HG03139 (cell line): ENCODE measurements around the gene ST3GAL5.
A peak's percentile ranks its signal among the peaks of the same experiment; 100 is the strongest.
"Not testable (repeated sequence)": the region's sequence is repeated elsewhere in the genome, so short reads cannot be mapped to it uniquely, and the experiment has no call there.

ENCODE experiments used
- ATAC-seq: cut with Tn5 transposase; IDR thresholded peaks from one replicate; pipeline ENCODE4 v1.9.1; 2021; ENCODE audit not compliant: unreplicated experiment

Gene ST3GAL5

DNA sequence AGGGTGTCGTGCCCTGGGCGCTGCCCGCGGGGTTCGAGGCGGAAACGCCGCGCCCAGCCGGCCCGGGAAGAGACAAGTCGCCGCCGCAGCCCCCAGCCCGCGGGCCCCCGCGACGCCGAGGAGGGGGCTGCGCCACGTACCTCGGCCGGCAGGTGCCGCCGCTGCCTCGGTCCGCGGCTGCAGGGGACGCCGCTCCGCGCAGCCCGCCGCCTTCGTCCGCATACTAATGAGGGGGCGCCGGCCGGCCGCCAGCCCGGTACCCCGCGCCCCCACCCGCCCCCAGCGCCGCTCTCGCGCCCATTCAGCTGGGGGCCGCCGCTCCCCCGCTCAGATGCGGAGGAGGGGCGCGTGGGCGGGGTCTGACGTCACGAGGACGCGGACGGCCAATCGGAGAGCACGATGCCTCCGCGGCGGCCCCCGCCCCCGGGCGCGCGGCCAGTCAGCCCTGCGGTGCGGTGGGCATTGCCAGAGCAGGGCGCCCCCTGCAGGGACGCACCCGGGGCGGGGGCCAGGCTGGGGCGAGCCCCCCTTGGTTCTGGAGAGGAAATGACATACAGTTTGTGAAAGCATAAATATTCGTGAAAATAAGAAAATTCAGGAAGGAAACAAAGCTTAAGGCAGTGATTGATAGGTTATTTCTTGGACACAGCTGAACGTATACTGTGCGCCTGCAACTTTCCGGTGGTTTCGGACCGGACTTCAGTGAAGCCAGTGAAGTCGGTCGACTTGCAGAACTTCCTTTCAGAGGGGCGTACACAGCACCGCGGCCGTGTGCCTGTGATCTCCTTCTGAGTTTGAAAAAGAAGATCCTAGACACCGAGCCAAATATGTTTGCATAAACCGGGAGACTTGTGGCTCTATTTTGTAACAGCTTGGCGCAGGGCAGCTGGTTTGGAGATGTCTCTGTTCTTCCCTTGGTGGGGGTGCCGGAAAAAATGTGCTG, at the start of gene ST3GAL5:
ST3GAL5 (minus strand) TSS at position 307 of the 943 bp plus-strand sequence; CDS start at position 222, 85 bp downstream.
- peak; percentile 71 for ATAC-seq

DNA sequence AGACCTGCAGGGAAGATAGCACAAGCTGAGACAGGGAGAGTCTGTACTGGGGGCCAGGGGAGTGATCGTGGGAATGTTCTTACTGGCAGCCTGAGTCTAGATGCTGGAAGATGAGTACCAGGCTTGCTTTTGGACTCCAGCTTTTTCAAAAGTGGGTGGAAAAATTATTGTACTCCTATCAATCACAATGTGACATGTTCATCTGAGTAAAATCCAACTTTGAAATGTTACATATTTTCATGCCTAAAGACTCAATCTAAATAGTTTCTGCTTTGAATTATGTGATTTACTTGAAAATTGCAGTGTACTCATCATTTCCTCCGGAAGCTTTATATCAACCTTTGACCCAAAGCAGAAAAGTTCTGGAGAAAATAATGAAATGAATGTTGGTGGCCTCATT, 49.7 kb upstream of the ST3GAL5 start:
- no peak for ATAC-seq

DNA sequence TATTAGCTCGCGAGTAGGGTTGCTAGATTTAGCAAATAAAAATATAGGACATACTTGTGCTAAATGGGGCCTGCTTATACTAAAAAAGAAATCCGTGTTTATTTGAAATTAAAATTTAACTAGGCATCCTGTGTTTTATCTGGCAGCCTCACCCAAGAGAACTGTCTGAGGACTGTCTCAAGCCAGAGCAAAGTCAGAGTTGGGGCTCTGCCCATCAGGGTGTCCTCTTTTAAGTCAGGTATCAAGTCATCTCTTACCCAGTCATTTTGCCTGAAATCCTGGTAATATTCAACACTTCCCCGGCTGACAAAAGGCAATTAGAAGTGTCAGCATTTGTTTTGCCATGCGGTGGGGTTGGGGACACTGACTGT, 48.3 kb upstream of the ST3GAL5 start:
- ATAC-seq = no peak

DNA sequence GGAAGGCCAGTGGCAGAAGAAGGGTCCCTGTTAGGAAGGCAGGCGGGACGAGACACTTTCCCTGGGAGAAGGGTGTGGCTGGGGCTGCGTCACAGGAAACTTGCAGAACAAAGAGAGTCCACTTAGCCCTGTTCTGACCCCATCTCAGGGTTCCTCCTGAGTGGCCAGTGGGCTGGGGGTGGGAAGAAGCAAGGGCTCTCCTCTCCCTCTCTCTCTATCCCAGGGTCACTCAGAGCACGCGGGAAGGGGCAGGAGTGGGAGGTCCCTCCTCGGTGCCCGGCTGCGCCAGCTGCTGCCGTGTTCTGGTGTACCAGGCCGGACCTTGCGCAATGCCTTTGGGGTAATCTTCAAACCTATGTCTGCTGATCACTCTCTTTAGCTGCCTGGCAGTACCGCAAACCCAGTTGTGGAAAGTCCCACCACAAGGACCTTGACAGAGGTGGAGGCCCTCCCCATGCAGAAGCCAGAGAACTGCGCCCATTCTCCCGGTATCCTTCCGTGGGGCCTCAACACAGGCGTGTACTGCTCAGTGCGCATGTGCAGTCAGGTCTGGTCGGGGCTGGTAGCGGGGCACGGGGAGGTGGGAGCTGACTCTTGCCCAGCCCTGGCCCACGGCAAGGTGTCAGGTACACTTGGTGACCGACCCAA, 47.8 kb upstream of the ST3GAL5 start:
- ATAC-seq = no peak

DNA sequence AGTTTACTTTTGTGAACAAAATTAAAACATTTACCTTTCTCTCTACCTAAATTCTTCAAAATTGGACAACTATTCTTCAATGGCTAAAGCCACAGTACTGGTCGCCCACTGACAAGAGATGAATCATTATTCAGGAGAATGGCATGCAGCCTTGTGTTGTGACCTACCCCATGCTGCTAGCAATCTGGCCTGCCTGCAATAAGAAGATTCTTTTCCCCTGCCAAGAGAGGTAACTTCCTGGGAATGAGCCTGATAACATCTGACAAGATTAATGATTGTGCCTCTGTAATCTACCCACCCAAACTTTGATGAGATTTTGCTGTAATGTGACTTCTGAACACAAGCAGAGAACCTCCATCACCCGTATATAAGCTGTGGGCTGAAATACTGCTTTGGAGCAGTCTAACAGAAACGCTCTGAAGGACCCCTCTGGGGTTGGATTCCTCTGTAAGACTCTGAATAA, 47.0 kb upstream of the ST3GAL5 start:
- ATAC-seq = no peak

DNA sequence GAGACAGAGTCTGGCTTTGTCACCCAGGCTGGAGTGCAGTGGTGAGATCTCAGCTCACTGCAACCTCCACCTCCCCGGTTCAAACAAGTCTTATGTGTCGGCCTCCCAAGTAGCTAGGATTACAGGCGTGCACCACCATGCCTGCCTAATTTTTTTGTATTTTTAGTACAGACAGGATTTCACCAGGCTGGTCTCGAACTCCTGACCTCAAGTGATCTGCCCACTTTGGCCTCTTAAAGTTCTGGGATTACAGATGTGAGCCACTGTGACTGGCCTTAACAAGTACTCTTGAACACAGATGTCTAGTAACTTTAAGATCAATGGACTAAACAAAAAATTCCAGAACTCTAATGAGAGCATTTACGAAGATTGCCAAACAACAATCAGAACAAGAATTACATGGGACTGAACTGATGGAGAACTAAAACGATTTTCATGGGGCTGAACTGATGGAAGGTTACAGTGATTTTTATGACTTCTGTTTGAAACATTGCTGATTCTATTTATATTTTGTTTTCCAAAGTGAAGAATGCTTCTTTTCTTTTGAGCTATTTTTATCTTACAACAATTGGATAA, 46.5 kb upstream of the ST3GAL5 start:
- no peak for ATAC-seq

DNA sequence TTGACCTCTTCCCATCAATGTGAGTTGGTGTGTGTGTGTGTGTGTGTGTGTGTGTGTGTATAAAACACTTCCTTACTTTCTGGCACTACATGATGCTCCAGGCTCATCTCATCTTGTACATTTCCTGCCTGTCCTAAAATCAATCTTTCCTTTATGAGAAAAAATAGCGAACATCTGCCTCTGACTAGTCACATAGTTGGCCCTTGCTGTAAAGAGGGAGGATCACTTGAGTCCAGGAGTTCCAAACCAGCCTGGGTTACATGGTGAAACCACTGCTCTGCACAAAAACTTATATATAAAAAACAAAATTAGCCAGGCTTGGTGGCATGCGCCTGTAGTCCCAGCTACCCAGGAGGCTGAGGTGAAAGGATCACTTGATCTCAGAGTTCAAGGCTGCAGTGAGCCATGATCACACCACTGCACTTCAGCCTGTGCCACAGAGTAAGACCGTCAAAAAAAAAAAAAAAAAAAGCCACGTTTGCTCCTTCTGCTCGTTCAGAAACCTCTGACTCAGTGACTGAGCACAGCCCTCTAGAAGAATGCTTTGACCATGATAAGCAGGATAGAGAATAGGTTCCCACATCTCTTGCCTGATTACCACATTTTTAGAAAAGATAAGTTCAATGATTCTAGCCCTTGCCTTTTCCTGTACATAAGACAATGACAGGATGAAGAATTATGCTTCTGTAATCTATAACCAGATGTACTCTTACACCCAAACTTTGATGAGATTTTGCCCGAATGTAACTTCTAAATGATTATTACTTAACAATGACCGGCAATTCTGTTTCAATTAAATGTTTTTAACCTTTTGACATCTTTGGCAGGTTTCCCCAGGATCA, 45.2 kb upstream of the ST3GAL5 start:
- ATAC-seq = no peak

DNA sequence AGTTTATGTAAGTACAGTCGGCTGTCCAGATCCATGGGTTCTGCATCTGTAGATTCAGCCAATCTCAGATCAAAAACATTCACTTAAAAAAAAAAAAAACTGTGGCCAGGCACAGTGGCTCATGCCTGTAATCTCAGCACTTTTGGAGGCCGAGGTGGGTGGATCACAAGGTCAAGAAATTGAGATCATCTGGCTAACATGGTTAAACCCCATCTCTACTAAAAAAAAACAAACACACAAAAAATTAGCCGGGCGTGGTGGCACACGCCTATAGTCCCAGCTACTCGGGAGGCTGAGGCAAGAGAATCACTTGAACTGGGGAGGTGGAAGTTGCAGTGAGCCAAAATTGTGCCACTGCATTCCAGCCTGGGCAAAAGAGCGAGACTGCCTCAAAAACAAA, 42.4 kb upstream of the ST3GAL5 start:
- ATAC-seq = not testable (repeated sequence)

DNA sequence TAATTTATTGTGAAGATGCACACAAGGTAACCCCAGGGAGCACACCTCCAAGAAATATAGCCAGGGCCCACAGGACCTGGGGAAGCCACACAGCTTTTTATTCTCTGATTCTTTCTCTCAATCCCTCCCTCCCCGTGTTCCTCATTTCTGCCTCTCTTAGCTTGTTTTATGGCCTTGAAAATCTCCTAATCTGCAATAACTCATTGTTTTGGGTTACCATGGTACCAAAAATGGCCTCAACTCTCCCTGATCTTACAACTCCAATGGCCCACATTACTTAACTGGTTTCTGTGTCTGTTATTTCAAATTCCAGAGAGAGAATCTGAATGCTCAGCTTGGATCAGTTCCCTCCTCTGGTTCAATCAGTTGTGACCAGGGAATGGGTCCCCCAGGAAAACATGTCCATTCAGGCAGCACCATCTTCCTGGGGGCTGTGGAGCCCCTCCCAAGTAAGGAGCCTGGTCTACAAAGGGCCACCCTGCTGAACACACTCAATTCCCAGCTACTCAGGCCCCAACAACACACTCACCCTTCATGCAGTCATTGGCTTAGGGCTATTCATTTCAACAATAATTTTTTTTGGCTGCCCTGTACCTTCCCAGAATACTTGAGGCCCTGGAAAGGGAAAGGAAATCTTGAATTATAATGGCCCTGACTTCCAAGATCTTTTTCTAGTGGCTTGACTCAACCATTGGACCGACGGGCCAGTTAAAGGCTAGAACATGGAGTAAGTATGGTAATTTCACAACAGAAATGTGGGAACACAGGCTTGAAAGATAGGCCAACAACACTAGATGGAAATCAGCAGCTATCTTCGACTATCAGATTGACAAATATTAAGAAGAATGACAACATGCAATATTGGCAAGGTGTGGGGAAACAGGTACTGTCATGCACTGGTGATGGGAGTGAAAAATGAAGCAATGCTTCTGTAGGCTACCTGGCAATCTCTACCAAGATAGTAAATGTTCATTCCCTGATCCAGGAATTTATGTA, 41.6 kb upstream of the ST3GAL5 start:
- ATAC-seq = no peak

DNA sequence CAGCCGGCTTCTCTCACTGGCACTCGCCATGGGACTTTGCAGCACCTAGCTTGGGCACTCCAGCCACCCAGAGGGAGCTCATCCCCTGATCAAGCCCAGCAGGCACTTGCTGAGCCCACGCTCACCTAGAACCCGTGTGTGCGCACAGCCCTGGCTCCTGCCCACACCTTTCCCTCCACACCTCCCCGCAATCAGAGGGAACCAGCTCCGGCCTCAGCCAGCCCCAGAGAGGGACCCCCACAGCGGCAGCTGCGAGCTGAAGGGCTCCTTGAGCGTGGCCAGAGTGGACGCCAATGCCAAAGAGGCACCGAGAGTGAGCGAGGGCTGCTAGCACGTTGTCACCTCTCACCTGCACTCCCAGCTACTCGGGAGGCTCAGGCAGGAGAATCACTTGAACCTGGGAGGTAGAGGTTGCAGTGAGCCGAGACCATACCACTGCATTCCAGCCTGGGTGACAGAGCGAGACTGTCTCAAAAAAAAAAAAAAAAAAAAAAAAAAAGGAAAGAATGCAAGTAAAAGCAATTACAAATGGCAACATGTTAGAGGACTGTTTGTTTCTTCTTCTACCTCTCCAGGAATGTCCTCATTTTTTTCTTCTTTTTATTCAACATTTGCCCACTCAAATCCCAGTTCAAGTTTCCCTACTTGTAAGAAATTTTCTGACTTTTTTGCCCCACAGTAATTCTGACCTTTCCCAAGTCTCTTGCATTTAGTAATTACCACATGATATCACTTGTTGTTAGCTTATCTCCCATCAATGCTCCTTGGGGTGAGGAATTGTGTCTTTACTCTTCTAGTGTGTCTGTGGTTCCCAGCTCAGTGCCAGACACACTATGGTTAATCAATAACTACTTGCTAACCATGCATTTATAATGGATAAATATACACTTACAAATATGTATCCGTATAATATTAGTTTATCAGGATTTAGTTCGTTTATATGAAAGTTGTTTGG, 40.6 kb upstream of the ST3GAL5 start:
- ATAC-seq = no peak

DNA sequence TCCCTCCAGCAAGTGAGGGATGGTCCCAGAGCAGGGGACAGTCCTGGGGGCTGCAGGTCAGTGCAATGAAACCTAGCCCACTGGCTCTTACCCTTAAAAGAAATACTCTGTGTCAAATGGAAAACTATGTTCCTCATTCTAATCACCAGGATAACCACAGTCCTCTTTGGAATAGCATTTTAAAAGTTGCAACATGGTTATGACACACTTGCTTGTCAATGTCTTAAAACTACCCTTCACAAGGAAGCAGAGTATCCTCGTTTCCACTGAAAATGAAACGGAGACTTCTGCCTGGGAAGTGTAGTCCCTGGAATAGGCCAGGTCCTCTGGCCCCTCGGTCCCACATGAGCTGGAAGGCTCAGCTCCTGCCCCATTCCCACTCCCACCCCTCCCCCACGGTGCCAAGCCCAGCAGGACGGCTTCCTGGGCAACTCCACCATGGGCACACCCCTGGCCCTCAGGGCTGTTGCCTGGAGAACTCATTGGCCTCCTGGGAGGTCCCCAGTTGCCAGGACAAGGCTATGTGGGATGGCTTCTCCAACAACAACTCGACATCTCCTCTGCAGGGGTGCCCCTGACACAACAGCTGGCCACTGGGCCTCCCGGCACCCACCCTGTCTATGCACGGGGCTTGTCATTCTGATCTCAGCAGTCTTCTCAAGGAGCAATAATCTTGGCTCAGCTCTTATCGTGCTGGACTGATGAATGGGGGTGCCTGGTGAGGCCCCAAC, 38.3 kb upstream of the ST3GAL5 start:
- ATAC-seq = no peak

DNA sequence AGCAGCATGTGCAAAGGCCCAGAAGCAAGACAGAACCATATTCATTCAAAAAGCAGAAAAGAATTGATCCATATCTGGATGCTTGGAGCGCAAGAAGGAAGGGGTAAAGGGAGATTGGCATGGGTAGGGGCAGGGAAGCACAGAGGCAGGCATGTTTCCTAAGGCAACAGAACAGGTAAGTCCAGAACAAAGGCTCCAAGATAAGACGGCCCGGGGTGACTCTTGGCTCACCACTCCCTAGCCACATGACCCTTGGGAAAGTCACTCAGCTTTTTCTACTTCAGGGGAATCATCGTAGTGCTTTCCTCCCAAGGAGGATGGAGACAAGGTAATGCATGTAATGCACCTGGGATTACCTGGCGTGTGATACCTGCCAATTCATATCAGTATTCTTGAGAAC, 37.7 kb upstream of the ST3GAL5 start:
- no peak for ATAC-seq

DNA sequence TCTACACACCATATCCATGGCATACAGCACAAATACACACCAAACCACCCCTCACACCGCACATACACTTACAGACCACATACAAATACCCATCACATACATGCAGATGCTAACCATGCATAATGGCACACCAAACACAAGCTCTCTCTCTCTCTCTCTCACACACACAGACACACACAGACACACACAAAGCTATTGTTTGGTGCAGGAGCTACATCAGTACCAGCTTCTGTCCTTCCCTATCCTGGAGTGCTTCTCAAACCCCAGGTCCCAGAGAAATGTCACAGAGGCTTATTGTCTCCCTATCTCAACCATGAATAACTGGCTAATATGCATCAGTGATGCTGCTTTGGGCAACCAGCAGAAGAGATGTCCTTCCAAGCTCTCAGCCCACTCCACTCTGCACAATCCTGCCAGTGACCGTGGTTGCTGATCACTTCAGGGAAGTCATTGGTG, 36.5 kb upstream of the ST3GAL5 start:
- no peak for ATAC-seq

DNA sequence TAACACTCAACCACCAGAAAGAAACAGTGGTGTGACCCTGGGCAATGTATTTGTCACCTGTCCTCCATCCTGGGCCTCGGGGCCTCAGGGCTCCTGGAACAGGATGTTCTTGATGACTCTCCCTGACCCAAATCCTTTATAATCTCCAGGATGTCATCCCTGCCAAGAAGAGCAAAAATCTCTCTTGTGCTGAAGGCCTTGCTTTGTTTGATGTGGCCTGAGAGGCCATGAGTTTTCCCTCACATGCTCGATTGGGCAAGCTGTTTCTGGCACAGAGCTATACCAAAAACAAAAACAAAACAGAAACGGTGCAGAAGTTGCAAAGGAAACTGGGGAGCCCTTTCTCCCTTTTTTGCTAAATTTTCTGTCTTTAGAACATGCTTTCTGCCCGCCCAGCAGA, 35.7 kb upstream of the ST3GAL5 start:
- no peak for ATAC-seq

DNA sequence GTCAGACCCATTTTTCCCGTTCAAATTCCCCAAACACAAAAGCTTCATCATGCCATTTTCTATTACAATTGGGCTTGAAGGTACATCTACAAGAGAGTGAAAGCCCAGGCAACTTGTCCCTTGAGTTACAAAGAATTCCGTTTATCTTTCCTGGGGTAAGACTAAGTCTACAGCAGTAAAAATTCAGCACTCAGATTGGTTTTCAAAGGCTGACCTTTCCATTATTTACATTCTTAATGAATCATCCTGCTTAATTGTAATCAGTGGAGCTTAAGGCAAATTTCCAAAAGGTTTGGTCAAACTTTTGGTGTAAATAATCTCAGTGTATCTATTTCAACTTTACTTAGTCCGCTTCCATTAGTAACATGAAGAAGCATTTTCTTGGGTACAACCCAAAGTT, 33.4 kb upstream of the ST3GAL5 start:
- no peak for ATAC-seq

DNA sequence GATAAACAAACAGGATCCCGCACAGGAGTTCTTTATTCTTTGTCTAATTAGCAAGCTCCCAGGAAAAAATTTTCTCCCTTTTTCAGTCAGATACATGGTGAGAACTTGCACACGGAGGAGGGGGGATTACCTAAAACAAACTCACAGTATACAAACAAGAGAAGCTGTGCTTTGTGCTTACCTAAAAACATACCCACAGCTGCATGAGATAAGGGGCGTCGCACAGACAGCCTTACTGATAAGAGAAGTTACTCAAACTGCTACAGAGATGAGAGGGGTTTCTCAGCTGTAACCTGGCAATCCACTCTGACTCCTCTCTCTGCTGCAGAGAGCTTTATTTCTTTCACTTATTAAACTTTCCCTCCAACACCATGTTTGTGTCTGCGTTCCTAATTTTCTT, 32.9 kb upstream of the ST3GAL5 start:
- ATAC-seq = no peak

DNA sequence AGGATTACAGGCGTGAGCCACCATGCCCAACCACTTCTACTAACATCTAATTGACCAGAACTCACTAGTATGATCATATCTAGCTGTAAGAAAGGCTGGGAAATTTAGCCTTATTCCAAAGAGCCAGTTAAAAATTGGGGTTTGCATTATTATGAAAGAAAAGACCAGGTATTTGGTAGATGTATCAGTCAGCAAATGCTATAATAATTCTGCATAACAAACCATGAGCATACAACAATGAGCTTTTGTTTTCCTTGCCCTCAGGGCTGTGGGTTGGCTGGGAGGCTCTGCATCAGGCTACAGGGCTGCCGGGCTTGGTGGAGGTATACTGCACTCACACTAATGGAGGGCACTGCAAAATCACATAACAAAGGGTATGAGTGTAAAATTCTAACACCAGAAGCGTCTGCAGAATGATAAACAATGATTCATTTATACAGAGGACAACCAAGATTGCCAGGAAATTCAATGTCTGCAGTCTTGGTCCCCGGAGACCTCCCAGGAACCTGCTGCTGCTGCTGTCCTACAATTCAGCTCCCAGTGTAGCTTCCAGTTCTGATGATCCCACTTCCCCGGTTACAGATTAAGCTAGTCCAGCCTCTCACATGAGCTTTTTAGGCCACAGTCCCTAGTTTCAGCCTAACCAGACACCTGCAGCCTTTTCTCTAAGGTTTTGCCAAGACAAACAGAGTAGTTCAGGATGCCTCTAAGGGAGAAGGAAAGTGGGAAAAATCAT, 32.2 kb upstream of the ST3GAL5 start:
- ATAC-seq = no peak
